RPMI7951 (cell line): Measurements from ENCODE around the gene TUG1. TPM values are rescaled to one million over a fixed set of nuclear protein-coding genes. Genes with fewer than 3 reads are reported as not detected.

Experiments used
- DNase-seq: peaks from one replicate; pipeline ENCODE4 v3.0.0-alpha.2; 2012; ENCODE audit warnings: low read depth
- total RNA-seq: library from RNA; depleted of rRNA; stranded (reverse); fragments of >200 nt; shearing (Covaris generic); gene quantifications from 2 replicates; pipeline ENCODE4 v1.2.3, GENCODE V29; 2014; rRNA removed

Gene TUG1
- 26.7 and 41.8 TPM in 2 replicates for total RNA-seq

DNA sequence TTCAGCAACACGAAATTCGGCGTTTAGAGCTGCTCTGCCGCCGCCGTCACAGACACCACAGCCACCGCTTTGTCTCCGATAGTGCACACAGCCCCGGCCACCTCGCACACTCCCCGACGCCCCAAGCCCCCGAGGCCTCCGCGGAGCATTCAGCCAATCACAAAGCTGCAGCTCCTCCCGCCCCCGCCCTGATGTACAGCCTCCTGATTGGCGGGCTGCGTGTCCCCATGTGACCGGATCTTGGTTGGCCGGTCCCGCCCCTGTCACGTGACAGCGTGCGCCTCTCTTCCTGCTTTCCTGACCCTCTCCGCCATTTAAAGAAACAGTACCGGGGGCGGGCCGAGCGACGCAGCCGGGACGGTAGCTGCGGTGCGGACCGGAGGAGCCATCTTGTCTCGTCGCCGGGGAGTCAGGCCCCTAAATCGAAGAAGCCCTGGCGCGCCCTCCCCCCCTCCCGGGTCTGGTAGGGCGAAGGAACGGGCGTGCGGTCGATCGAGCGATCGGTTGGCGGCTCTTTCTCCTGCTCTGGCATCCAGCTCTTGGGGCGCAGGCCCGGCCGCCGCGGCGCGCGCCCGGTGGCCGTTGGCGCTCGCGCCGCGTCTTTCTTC lies at the start of gene TUG1:
Gene TUG1 (plus strand): TSS at position 342 of the 608 bp plus-strand sequence.
- peak; percentile 97 for DNase-seq

DNA sequence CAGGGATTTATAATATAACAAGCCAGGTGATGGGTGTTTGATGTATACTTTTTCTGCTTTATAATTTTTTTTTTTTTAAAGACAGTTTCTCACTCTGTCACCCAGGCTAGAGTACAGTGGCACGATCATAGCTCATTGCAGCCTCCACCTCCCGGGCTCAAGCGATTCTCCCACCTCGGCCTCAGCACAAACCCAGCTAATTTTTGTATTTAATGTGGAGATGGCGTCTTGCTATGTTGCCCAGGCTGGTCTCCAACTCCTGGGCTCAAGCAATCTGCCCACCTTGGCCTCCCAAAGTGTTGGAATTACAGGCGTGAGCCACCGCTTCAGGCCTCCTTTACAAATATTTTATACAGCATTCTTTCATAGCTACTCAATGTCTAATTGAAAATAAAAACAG lies 49.1 kb upstream of the TUG1 start:
- DNase-seq, result no peak

- peak; percentile 57 for DNase-seq
Measured at GRCh38 chr22:30920407-30920806, 48.7 kb upstream of the TUG1 start.

GRCh38 chr22:30921108-30921507 lies 48.0 kb upstream of the TUG1 start:
- peak; percentile 1 for DNase-seq

DNA sequence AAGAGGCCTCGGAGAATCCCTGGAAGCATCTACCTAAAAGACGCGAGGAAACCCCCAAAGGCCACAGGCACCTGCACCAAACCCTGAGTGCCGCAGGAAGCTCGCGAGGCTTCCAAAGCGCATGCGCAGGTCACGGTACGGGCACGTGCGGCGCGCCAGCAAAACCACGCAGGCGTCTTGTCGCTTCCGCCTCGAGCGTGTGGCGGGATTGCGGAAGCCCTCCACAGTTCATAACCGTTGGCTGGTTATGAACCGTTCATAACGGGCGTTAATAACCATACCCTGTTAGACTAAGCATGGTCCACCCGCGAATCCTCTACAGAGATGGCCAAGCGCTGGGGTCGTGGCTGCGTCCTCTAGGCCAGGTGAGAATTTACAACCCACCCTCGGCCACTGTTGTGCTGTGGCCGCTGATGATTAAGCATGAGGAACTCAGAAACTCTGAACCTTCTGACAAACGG lies 46.9 kb upstream of the TUG1 start:
- peak; percentile 68 for DNase-seq

- no peak for DNase-seq
Measured at GRCh38 chr22:30923168-30923900, 45.7 kb upstream of the TUG1 start.

DNA sequence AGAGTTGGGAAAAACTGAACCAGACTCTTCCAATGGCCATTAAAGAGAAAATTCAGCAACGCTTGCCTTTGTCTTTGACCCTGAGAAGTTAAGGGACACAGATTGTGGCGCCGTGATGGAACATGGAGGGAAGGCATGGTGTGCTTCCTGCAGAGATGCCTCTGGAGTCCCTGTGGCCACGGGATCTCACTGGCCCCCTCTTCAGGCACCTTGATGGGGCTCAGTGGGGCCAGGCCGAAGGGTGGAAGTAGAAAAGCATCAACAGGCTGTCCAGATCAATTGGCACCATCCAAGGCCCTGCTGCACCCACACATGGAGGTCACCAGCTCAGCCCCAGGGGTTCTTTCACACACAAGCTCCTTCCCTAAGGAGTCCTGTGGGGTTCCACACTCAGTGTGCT lies 43.4 kb upstream of the TUG1 start:
- no peak for DNase-seq

DNA sequence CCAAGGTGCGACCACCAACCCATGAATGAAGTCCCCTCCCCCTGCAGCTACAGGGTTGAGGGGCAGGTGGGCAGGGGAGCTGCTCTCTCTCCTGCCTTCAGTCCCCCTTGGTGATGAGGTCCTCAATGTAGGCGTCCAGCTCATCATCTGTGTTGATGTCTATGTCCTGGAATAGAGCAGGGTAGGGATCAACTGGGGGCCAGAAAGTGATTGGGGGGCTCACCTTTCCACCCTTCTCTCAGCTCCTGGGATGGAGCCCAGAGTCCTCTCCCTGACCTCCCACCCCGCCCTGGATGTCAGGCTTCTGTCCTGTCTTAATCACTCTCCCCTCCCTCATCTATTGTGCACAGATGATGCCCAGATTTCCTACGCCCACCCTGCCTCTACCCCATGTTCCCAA lies 42.4 kb upstream of the TUG1 start:
- no peak for DNase-seq

DNA sequence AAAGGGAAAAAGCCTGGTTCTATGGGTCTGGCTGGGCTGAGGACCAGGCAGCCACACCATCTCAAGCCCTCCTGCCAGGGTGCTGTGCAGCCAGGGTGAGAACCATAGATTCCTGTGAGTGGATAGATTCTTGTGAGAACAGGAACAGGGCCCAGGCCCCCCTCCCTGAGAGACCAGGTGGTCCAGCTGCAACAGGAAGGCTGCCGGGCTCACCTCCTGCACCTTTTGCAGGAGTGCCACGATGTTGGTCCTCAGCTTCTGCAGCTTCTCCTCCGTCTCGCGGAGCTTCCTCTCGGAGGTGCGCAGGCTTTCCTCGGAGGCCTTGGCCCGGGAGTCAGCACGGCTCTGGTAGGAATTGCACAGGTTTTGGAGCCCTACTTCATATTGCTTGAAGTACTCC lies 41.3 kb upstream of the TUG1 start:
- no peak for DNase-seq

GRCh38 chr22:30928401-30928800 lies 40.7 kb upstream of the TUG1 start:
- DNase-seq, result no peak

GRCh38 chr22:30930228-30930627 lies 38.8 kb upstream of the TUG1 start:
- DNase-seq, result no peak

DNA sequence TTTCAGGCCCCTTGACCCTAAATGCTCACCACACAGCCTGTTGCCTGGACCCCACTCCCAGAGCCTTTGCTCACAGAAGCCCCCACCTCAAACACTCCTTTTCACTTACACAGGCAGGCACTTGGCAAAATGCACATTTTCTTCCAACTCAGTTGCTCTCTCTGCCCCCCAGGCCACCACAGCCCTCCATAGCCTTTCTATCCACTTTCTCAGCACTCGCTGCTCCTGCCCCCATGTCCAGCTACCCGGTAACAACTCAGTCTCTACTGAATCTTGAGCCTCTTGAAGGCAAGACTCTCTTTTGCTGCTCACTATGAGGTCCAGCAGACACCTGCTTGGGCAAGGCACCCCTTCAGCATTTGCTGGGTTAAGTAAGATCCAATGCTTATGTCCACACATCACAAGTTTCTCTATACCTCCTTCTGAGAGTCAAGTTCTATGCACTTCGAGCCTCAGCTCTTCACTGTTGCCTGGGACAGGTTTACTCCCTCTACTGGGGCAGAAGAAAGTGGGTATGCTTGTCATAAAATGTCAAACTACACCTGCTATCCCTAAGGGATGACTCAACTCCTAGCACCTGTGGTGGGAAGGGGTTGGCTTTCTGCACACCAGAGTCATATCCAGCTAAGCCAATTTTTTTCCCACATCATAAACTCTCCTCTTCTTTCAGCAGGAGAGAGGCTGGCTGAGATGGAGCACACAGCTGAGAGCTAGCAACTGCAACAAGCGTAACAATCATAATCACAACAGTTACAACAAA lies 37.3 kb upstream of the TUG1 start:
- no peak for DNase-seq

DNA sequence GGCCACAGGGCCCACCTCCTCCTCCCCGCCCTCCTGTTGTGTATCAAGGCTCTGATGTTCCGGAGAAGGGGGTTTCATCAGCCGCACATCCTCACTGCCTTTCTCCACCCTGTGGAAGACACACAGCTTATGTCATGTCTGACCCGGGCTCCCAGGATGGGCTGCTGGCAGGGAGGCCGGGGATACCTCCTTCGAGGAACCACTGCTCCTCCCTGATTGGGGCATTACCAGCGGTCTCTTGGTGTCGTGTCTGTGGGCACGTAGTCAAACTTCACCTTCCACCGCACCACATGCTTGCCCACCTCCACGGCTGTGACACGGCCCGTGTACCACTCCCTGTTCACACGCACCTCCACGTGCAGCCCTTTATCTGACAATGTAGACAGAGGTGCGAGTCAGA lies 36.4 kb upstream of the TUG1 start:
- no peak for DNase-seq

DNA sequence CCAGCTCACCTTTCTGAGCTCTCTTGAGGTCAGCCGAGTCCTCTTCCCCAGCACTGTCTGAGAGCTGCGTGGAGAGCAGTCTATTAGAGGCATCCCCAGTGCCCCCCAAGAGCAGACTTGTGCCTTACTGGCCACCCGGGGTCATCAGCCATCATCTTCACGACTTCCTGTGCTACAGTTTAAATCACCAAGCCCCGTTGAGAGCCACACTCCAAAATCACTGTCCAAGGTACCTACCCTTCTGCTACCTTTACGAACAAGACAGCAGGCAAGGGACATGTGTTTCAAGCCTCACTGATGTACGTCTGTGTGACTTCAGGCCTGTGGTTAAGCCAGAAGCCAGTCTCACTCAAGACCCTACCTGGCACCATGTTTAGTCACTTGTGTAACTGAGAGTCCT lies 35.6 kb upstream of the TUG1 start:
- no peak for DNase-seq

DNA sequence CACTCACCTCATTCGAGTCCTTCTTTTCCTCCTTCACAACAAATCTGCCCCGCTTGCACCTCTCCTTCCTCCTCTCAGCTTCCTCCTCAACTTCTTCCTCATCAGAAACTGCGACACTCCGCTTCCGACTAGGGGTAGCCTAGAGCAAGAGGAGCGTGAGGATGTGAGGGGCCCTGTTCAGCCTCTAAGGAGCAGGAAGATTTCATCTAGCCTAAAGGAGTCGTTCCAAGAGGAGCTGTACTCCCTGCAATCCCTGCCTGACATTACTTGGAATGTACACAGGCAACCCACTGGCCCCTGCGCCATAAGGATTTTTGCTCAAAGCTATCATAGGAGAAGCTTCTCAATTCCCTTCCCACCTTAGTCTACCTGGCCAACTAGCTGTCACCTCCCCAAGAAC lies 35.0 kb upstream of the TUG1 start:
- no peak for DNase-seq

DNA sequence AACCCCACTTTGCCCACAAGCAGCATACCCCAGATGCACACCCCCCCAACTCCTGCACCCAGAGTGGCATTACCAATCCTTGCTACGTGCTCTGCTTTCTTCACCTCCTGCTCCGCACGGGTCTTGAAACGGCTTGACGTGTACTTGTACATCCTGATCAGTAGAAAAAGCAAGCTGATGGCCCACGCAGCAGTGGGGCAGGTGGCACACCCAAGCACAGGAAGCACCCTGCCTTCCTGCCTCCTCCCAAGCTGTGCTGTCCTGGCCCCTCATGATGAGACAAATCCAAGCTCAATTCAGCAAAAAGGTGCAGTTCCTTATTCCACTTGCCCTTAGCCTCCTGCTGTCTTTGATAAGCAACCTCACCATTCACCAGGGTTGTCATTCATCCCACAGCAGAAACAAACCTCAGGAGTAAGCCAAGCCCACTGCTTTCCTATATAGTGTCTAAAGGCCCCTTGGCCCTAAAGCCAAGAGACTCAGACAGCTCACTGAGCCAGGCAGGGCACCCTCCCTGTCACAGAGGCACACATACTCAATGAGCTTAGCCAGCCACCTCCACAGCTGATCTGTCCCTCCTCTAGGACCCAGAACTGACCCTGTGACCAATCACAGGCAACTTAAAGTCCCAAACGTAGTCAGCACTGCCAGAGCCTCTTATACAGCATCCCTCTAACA lies 28.2 kb upstream of the TUG1 start:
- DNase-seq, result no peak

- DNase-seq, result no peak
Measured at GRCh38 chr22:30941363-30941740, 27.7 kb upstream of the TUG1 start.

GRCh38 chr22:30943368-30943767 lies 25.7 kb upstream of the TUG1 start:
- DNase-seq, result no peak

DNA sequence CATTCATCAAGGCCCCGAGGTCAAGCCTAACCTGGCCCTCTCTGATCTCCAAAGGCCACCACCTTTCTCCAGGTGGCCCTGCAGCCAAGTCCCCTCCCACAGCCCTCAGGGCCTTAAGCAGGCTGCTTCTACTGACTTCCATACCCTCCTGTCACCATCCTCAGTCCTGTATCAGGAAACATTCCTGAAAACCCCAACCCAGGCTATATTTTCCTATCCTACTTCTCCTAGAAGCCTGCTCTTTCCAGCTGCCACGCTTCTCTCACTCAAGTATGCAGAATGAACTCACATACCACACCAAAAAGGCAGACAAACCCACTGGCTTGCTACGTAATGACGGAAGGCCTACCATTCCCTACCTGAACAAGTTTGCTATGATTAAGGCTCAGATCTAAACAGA lies 24.1 kb upstream of the TUG1 start:
- DNase-seq, result no peak

GRCh38 chr22:30945653-30946052 lies 23.4 kb upstream of the TUG1 start:
- DNase-seq, result no peak

GRCh38 chr22:30946354-30946753 lies 22.7 kb upstream of the TUG1 start:
- DNase-seq, result no peak

- peak; percentile 3 for DNase-seq
Measured at GRCh38 chr22:30947173-30947815, 21.8 kb upstream of the TUG1 start.
